HG02885 (cell line): Measurements from ENCODE around the gene AFF4.
"Not testable (repeated sequence)": the region's sequence is repeated elsewhere in the genome, so short reads cannot be mapped to it uniquely, and the experiment has no call there.

Experiments
- ATAC-seq: cut with Tn5 transposase; IDR thresholded peaks from one replicate; pipeline ENCODE4 v1.9.1; 2021; ENCODE audit warnings: mild to moderate bottlenecking; ENCODE audit not compliant: unreplicated experiment, poor library complexity

AFF4 gene

GRCh38 chr5:132956166-132956799, 7.2 kb downstream of the AFF4 start:
- ATAC-seq = not testable (repeated sequence)

GRCh38 chr5:132953710-132954109, 9.7 kb downstream of the AFF4 start:
- ATAC-seq = no peak

- no peak for ATAC-seq
Measured at GRCh38 chr5:132952829-132953228, 10.6 kb downstream of the AFF4 start.

DNA sequence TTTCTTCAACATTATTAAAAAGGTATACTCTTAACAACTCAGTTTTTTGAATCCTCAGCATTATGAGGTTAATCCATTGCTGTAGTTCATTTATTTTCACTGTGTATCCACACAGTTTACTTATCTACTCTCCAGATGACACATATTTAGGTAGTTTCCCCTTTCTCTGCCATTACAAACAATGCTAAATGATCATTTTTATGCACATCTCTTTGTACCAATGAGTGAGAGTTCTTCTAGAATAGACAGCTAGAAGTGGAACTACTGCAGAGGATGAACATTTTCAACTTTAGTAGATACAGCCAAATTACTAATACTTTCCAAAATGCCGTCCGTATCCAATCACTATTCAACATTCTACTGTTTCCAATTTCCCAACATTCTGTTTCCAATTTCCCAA, 11.5 kb downstream of the AFF4 start:
- no peak for ATAC-seq

DNA sequence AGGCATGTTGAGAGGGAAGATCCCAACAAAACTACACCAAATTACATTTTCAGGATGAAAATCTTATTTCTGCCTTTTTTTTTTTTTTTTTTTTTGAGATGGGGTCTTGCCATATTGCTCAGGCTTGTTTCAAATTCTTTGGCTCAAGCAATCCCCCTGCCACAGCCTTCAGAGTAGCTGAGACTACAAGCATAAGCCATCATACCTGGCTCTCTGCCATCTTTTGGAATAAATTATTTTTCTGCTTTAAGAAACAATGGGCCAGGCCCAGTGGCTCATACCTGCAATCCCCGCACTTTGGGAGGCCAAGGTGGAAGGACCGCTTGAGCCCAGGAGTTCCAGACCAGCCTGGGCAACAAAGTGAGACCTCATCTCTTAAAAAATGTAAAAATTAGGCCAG, 14.3 kb downstream of the AFF4 start:
- no peak for ATAC-seq

DNA sequence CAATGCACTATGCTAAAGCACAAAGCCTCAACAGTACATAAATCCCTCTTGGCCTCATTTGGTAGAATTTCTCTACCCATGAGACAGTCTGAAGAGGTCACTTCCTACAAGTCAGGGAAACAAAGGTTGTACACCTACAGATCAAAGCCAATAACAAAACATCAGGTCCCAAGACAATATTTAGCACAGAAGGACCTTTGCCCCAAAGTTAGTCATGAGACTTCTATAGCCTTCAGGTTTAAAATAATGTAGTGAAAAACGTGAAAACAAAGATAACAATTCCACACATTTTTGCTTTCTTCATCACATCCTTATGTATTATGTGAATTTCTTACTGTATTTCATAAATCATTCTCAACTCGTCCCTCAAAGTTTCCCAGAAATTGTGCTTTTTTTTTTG, 15.8 kb downstream of the AFF4 start:
- no peak for ATAC-seq

- ATAC-seq = not testable (repeated sequence)
Measured at GRCh38 chr5:132945315-132945714, 18.1 kb downstream of the AFF4 start.

DNA sequence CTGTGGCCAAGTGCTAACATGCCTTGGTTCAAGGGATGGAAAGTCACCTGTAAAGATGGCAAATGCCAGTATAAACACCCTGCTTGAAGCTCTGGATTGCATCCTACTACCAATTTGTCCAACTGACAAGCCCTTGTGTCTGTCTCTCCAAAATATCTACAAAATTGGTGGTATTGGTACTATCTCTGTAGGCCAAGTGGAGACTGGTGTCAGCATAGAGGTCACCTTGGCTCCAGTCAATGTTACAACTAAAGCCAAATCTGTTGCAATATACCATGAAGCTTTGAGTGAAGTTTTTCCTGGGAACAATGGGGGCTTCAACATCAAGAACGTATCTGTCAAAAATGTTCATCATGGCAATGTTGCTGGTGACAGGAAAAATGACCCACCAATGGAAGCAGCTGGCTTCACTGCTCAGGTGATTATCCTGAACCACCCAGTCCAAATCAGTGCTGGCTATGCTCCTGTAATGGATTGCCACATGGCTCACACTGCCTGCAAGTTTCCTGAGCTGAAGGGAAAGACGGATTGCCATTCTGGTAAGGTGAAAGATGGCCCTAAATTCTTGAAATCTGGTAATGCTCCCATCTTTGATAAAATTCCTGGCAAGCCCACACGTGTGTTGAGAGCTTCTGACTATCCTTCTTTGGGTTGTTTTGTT, 19.9 kb downstream of the AFF4 start:
- no peak for ATAC-seq

- ATAC-seq = no peak
Measured at GRCh38 chr5:132941331-132941730, 22.1 kb downstream of the AFF4 start.

GRCh38 chr5:132928062-132928407, 35.4 kb downstream of the AFF4 start:
- ATAC-seq = no peak

GRCh38 chr5:132927355-132928061, 35.9 kb downstream of the AFF4 start:
- ATAC-seq = no peak

DNA sequence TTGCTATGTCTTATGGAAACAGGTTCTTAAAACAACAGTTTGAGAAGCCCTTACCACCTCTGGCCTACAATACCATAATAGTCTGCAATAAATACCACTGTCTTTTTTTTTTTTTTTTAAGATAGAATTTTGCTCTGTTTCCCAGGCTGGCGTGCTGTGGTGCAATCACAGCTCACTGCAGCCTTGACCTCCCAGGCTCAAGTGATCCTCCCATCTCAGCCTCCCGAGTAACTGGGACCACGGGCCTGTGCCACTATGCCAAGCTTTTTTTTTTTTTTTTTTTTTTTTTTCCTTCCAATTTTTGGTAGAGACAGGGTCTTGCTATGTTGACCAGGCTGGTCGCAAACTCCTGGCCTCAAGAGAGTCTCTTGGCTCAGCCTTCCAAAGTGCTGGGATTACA, 37.0 kb downstream of the AFF4 start:
- no peak for ATAC-seq

GRCh38 chr5:132916086-132916485, 47.3 kb downstream of the AFF4 start:
- no peak for ATAC-seq

DNA sequence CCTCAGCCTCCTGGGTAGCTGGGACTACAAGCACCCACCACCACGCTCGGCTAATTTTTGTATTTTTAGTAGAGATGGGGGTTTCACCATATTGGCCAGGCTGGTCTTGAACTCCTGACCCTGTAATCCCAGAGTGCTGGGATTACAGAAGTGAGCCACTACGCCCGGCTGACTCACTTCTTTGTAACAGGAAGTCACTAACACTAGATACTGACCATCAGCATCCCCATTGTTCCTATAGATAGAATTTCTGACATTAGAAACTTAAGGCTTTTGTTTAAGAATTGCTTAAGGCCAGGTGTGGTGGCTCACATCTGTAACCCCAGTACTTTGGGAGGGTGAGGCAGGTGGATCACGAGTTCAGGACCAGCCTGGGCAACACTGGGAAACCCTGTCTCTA, 47.8 kb downstream of the AFF4 start:
- ATAC-seq = no peak

GRCh38 chr5:132909702-132910101, 53.7 kb downstream of the AFF4 start:
- no peak for ATAC-seq

GRCh38 chr5:132907161-132907560, 56.3 kb downstream of the AFF4 start:
- ATAC-seq = no peak

- ATAC-seq = no peak
Measured at GRCh38 chr5:132905938-132906337, 57.5 kb downstream of the AFF4 start.

DNA sequence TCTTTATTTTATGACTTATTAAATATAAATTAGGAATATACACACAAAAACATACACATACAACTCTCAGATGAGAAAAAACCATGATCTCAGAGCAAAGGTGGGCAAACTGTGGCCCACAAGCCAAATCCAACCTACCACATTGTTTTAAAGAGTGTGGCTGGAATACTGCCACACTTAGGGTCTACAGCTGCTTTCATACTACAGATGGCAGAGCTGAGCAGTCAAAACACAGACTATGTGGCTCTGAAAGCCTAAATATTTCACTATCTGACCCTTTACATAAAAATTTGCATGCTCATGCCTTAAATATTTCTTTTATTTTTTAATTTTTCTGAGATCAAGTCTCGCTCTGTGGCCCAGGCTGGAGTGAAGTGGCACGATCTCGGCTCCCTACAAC, 61.7 kb downstream of the AFF4 start:
- no peak for ATAC-seq

GRCh38 chr5:132901036-132901435, 62.4 kb downstream of the AFF4 start:
- no peak for ATAC-seq

- ATAC-seq = no peak
Measured at GRCh38 chr5:132898094-132898493, 65.3 kb downstream of the AFF4 start.

GRCh38 chr5:132896685-132897084, 66.7 kb downstream of the AFF4 start:
- no peak for ATAC-seq
